Measurements from ENCODE around the gene PTPRK. TPM values are rescaled to one million over a fixed set of nuclear protein-coding genes. Genes with fewer than 3 reads are reported as not detected.

Gene PTPRK
- total RNA-seq, 1 donor from 2014 or later, result 50.3 TPM

DNA sequence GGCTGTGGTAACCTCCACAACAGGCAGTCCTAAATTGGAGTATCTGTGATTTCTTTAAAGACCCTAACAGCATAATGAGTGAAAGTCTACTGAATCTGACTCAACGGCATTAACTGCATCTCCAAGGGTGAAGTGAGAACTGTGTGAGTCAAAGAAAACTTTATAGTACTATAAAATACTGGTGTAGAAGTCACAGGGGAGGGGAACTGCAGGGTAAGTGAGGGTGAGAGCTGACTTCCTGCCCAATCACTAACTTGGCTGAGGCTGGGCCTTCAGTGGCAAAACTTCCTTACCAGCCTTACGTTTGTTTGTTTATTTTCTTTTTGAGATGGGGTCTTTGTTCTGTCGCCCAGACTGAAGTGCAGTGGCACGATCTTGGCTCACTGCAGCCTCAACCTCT is 109.8 kb downstream of the PTPRK start:
- H3K27ac Mint-ChIP-seq (ENCODE audit: unreplicated experiment), result no peak overlapping the region

DNA sequence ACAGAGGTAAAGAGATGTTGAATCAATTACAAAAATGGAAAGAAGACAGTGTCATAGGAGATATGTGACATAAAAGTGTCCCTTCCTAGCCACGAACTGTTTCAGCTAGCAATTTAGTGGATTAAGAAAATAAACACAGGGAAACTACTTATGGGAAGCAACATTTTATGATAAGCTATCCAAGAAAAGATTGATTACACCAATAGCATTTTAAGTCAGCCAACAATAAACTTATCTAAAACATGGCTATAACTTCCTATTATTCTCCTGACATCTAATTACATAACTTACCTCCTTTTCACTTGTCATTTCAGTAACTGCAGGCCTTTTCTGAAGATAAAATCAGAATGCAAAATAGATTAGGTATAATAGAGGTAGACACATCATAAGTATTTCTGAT is 111.4 kb downstream of the PTPRK start:
- H3K27ac Mint-ChIP-seq (ENCODE audit: unreplicated experiment), result no peak overlapping the region
- H3K36me3 Mint-ChIP-seq (ENCODE audit: unreplicated experiment), result no peaks in the 10 kb centered on the region
- no peaks in the 10 kb centered on the region for H3K9me3 Mint-ChIP-seq (ENCODE audit: unreplicated experiment)
- TF ChIP-seq, protein P1, sequence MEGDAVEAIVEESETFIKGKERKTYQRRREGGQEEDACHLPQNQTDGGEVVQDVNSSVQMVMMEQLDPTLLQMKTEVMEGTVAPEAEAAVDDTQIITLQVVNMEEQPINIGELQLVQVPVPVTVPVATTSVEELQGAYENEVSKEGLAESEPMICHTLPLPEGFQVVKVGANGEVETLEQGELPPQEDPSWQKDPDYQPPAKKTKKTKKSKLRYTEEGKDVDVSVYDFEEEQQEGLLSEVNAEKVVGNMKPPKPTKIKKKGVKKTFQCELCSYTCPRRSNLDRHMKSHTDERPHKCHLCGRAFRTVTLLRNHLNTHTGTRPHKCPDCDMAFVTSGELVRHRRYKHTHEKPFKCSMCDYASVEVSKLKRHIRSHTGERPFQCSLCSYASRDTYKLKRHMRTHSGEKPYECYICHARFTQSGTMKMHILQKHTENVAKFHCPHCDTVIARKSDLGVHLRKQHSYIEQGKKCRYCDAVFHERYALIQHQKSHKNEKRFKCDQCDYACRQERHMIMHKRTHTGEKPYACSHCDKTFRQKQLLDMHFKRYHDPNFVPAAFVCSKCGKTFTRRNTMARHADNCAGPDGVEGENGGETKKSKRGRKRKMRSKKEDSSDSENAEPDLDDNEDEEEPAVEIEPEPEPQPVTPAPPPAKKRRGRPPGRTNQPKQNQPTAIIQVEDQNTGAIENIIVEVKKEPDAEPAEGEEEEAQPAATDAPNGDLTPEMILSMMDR (IDR thresholded peaks at IDR 0.05; ENCODE audit: partially characterized antibody, unreplicated experiment), result no peak
- no peaks in the 10 kb centered on the region for H3K27me3 Mint-ChIP-seq (ENCODE audit: unreplicated experiment)
- no peak for DNase-seq
- no peaks in the 10 kb centered on the region for H3K4me1 Mint-ChIP-seq (ENCODE audit: low read depth, unreplicated experiment)
- H3K4me3 Mint-ChIP-seq (ENCODE audit: unreplicated experiment), result no peak overlapping the region

More for the DNA sequence above, 109.8 kb downstream of the PTPRK start:
- Mint-ChIP-seq H3K4me3 (ENCODE audit: unreplicated experiment) (no peak overlapping the region), H3K36me3 (ENCODE audit: unreplicated experiment) (no peaks in the 10 kb centered on the region), H3K9me3 (ENCODE audit: unreplicated experiment) (no peaks in the 10 kb centered on the region), H3K27me3 (ENCODE audit: unreplicated experiment) (no peaks in the 10 kb centered on the region), H3K4me1 (ENCODE audit: low read depth, unreplicated experiment) (peaks cover 5% of the 10 kb centered on the region)
- TF ChIP-seq, protein P1 (IDR thresholded peaks at IDR 0.05; ENCODE audit: partially characterized antibody, unreplicated experiment), result no peak
- DNase-seq, result no peak

DNA sequence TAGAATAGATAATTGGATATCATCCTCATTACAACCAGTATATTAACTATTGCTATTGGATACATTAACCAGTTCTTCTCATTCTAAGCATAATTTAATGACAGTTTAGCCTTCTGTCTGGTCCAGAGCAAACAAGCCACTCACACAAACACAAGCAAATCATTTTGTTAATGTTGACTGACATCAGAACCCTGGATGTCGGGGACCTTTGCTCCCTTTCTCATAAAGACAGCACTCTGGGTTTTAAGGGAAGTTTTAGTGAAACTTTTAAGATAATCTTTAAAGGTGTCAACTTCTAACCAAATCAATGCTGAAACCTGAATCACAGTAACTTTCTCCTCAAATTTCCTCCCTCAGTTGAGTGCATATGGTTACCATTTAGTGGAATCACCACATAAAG is 113.9 kb downstream of the PTPRK start:
- DNase-seq, result no peak
- no peak overlapping the region for H3K27ac Mint-ChIP-seq (ENCODE audit: unreplicated experiment)

DNA sequence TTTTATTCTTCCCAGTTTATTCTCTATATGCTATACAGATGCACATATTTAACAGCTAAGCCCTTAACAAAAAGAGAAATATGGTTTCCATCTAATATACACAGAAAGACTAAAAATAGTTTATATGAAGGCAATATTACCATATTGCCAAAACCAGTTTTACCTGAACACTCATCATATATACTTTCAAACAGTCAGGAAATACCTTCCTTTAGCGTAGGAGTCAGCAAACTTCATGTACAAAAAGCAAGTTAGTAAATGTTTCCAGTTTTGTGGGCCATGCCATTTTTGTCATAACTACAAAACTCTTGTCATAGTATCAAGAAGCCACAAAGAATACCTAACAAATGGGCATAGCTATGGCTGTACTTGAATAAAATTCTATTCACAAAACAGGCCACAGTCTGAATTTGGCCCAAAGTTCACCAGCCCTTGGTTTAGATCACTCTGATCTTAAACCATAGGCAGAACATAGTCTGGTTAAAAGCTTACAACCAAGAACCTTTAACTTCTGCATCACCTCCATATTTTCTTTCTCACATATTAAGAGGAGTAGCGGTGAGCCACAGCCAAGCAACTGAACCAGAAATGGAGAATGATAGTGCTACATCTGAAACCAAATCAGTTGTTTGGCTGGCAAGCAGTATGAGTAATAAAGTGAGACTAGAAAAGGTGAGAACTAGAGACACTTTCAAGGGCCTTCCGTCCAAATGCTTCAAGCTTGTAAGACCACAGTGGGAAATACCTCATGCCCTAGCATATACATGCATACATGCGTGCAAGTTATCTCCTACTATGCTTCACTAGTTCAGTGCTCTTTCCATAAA is 116.6 kb downstream of the PTPRK start:
- no peaks in the 10 kb centered on the region for H3K27me3 Mint-ChIP-seq (ENCODE audit: unreplicated experiment)
- H3K36me3 Mint-ChIP-seq (ENCODE audit: unreplicated experiment), result no peaks in the 10 kb centered on the region
- no peaks in the 10 kb centered on the region for H3K4me1 Mint-ChIP-seq (ENCODE audit: low read depth, unreplicated experiment)
- H3K4me3 Mint-ChIP-seq (ENCODE audit: unreplicated experiment), result no peak overlapping the region
- no peak for DNase-seq
- H3K9me3 Mint-ChIP-seq (ENCODE audit: unreplicated experiment), result no peaks in the 10 kb centered on the region
- TF ChIP-seq, protein P1 (IDR thresholded peaks at IDR 0.05; ENCODE audit: partially characterized antibody, unreplicated experiment), result no peak
- H3K27ac Mint-ChIP-seq (ENCODE audit: unreplicated experiment), result no peak overlapping the region

More for the DNA sequence above, 113.9 kb downstream of the PTPRK start:
- no peaks in the 10 kb centered on the region for H3K36me3 Mint-ChIP-seq (ENCODE audit: unreplicated experiment)
- H3K27me3 Mint-ChIP-seq (ENCODE audit: unreplicated experiment), result no peaks in the 10 kb centered on the region
- no peaks in the 10 kb centered on the region for H3K4me1 Mint-ChIP-seq (ENCODE audit: low read depth, unreplicated experiment)
- no peaks in the 10 kb centered on the region for H3K9me3 Mint-ChIP-seq (ENCODE audit: unreplicated experiment)
- H3K4me3 Mint-ChIP-seq (ENCODE audit: unreplicated experiment), result no peak overlapping the region
- TF ChIP-seq, protein P1 (IDR thresholded peaks at IDR 0.05; ENCODE audit: partially characterized antibody, unreplicated experiment), result no peak

DNA sequence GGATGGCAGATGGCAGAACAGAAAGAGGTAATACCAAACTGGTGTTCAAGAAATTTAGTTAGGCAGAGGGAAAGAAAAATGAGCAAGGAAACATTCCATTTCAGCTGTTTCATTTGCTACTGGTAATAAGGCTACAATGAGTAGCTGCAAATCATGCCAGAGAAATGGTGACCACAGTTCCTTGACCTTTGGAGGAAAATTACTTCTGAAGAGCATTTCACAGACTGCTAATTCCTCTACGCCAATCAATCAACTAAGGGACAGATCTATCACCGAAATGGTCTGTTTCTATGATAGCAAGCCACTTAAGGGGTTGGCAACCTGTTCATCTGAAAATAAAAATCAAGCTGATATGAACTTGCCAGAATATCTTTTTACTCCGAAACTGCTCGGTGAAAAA is 119.5 kb downstream of the PTPRK start:
- H3K36me3 Mint-ChIP-seq (ENCODE audit: unreplicated experiment), result no peaks in the 10 kb centered on the region
- no peak overlapping the region for H3K4me3 Mint-ChIP-seq (ENCODE audit: unreplicated experiment)
- TF ChIP-seq, protein P1 (IDR thresholded peaks at IDR 0.05; ENCODE audit: partially characterized antibody, unreplicated experiment), result no peak
- H3K9me3 Mint-ChIP-seq (ENCODE audit: unreplicated experiment), result no peaks in the 10 kb centered on the region
- no peak overlapping the region for H3K27ac Mint-ChIP-seq (ENCODE audit: unreplicated experiment)
- no peaks in the 10 kb centered on the region for H3K27me3 Mint-ChIP-seq (ENCODE audit: unreplicated experiment)
- no peaks in the 10 kb centered on the region for H3K4me1 Mint-ChIP-seq (ENCODE audit: low read depth, unreplicated experiment)
- DNase-seq, result no peak

Measured in glutamatergic neuron (in vitro differentiated cells).